Left renal cortex interstitium (tissue), 4 donors: Measurements from ENCODE around the gene PSMD3. TPM values are rescaled to one million over a fixed set of nuclear protein-coding genes. Genes with fewer than 3 reads are reported as not detected.

ENCODE experiments used
- DNase-seq, 4 donors: peaks; one replicate each; pipeline ENCODE4 v3.0.0-alpha.2; 2013; ENCODE audit warnings: low read depth in 4 of 4, low spot score in 2 of 4, missing footprints in 1 of 4
- polyA plus RNA-seq, 4 donors: library from polyadenylated mRNA; unstranded; fragments of 120-200 nt; gene quantifications; one replicate each; pipeline ENCODE4 v1.2.1, GENCODE V29; 2013; ENCODE audit not compliant: insufficient read length in 4 of 4

The PSMD3 gene
- polyA plus RNA-seq, 4 donors, result 103 to 127 (median 117) TPM

GRCh38 chr17:39955726-39956225, 24.8 kb upstream of the PSMD3 start:
- no peak for DNase-seq

GRCh38 chr17:39960524-39961041, 20.0 kb upstream of the PSMD3 start:
- DNase-seq, result no peak

DNA sequence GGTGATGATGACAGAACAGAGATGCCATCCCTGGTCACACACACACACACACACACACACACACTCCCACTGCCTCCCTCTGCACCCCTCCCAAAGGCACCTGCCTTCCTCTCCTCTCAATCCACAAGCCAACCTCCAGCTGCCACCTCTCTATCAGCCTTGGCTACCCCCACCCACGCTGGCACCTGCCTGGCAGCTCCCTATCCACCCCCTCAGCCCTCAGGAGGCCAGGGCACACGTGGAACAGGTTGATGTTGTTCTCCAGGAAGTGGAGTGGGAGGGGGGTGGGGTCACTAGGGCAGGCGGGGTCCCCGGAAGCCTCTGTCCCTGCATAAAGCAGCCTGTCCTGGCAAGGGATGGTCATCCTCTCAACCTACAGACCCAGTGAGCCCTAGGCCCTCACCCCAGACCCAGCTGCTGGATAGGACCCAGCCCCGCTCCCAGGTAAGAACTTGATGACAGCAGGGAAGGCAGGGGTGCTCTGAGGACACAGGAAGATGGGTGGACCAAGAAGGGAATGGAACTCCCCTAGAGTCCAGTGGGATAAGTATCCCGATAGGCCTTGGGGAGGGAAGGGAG, 17.9 kb upstream of the PSMD3 start, which contains the start of gene GSDMA:
Gene GSDMA (plus strand): TSS at position 363 of the 579 bp plus-strand sequence. CDS start 2,684 bp downstream, outside the sequence.
- DNase-seq, result no peak

DNA sequence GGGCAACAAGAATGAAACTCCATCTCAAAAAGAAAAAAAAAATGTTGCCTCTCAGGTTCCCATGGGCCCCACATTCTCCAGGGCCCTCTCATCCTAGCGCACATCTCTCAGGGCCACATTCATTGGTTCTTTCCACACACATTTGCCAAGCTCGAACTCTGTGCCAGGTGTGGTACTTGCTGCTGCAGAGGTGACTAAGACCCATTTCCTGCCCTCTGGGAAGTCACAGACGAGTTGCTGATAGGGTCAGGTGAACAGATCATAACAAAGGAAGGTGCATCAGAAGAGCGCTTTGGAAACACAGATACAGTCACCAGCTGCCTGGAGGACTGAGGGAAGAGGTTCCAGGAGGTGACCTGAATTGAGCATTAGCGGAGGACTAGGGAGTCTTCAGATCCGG, 16.8 kb upstream of the PSMD3 start:
- no peak for DNase-seq

GRCh38 chr17:39965017-39965699, 15.4 kb upstream of the PSMD3 start:
- DNase-seq, result no peak

GRCh38 chr17:39966771-39967170, 13.8 kb upstream of the PSMD3 start:
- DNase-seq, result no peak

- no peak for DNase-seq
Observed at GRCh38 chr17:39968761-39969160, 11.8 kb upstream of the PSMD3 start.

- no peak for DNase-seq
Observed at GRCh38 chr17:39969375-39969774, 11.2 kb upstream of the PSMD3 start.

DNA sequence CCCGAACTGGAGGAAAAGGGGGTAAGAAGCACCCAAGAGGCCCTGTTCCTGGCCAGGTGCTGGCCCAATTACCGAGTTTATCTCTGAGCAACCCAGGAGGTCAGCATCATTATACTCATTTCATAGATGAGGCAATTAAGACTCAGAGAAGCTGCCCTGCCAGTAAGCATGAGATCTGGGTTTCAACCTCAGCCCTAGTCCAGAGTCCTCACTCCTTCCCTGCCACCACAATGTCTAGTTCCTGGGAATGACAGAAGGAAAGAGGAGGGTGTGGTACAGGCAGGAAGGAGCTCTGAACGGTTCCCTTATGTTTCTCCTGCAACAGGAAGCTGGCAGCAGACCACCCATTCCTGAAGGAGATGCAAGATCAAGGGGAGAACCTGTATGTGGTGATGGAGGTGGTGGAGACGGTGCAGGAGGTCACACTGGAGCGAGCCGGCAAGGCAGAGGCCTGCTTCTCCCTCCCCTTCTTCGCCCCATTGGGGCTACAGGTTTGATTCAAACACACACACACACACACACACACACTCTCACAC, 10.4 kb upstream of the PSMD3 start:
- DNase-seq, result no peak

GRCh38 chr17:39971076-39971603, 9.5 kb upstream of the PSMD3 start:
- no peak for DNase-seq

DNA sequence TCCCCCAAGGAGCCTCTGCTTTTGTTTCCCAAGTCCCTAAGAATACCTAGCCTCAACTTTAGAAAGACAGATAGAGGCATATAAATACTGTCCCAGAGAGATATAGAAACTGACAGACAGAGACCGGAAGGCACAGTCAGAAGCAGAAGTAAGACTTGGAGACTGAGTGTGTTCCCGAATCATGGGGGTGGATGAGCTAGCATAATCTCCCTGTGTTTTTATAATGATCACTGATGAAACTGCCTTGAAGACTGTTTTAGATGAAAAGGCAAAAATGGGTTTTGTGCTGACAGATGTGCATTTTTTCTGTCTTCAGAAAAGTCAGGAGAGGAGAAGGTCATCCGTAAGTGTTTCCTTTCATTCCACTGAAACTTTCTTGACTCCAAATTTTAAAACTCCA, 8.3 kb upstream of the PSMD3 start:
- no peak for DNase-seq

DNA sequence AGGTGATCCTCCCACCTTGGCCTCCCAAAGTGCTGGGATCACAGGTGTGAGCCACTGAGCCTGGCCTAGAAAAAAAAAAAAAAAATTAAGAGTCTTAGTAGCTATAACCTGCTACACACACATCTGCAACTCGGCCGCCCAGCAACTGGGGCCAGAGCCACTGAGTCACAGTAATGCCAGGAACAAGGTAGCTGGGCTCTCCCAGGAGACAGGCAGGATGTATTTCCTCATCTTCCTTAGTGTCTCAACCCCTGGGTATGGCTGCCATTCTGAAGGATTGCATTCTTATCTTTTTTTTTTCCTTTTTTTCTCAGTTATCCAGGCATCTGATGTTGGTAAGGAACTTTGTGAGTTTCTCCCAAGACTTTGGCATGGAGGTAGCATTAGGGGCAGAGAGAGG, 7.1 kb upstream of the PSMD3 start:
- no peak for DNase-seq

DNA sequence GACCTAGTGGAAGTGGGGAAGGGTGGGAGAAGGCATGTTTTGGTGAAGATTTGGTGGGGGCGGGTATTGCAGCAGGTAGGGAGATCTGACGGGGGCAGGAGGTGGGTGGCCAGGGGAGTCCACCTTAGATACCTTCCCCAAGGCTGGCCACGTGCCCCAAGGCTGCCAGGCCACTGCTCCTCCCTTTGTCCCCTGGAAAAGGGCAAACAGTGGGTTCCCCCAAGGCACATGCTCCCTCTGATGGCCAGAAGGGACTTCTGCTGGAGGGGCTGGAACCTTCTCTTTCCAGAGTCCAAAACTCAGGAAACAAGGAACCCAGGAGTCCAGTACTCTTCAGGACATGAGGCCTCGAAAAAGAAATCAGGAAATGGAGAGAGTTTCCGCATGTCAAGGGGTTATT, 6.2 kb upstream of the PSMD3 start:
- no peak for DNase-seq

- no peak for DNase-seq
Observed at GRCh38 chr17:39975801-39976200, 4.8 kb upstream of the PSMD3 start.

DNA sequence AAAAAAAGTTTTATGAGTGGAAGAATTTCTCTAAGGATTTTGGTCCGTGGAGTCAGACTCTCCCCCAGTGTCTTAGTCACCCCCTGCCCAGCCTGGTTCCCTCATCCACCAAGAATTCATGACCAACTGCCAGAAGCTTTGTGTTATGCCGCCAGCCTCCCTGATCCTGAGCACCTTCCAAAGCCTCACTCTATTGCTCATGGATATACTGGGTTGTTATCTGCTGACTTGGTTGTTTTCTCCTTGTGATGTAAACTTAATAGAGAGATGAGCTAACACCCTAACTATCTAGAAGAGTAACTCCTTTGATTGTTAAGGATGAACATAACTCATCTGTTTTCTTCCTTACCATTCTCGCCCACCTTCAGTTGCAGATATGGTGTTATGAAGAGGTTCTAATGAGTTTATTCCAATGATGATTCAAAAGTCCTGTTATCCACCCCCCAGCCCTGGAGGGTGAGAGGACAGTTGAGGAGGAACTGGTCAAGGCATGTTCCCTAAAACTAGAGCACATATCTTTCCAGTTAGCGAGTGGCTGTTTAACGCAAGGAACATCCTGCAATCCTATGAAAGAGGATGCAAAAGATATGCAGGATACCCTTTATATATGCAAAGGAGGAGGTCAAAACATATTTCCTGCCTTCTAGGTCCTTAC, 1.5 kb upstream of the PSMD3 start:
- DNase-seq, result no peak

DNA sequence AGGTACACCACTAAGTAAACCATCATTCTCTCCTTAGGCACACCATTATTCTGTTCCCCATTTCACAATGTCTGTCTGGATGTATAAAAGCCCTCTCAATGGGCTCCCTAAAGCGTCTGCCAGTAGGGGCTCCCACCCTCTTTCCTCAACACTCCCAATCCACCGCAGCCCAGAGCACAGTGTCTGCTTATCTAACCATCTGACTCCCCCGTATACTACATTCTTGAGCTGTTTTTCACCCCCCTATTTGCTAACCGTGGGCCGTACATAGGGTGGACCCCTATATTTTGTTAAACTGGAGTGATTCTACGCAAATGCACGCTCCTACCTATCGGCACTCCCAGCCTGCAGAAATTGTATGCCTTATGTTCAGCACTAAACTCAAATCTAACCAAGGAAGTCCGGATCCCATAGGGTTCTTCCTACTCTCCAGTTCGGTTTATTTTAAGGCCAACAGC, 685 bp upstream of the PSMD3 start:
- DNase-seq, result peak in 1 of 4 donors; percentile 34

GRCh38 chr17:39981207-39981741, 667 bp downstream of the PSMD3 start:
- peak in 1 of 4 donors; percentile 11 for DNase-seq

DNA sequence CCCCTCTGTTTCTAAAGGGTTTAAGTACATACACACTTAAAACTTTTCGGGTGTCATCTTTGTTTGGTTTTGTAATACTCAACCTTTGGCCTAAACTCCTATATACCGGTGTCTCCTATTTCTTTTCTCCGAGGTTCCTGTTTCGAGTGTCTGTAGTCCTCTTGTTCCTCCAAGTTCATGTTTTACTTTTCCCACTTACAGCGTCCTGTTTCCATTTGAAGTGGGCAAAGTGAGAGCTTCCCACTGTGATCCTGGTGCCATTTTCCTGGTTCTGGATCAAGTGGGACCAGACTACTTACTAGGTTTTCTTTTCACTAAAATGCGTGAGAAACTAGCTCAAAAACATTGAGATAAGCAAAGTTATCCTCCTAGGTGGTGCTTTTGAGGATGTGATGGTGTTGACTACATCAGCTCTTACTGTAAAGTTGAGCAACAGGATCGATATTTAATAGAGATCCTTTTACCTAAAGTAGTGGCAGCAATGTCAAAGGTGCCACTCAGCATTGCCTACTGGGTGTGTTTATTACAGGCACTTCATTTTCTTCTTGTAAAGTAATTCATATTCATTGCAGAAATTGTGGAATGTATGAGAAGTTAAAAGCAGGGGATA, 1.3 kb downstream of the PSMD3 start:
- DNase-seq, result no peak

- no peak for DNase-seq
Observed at GRCh38 chr17:39988206-39988810, 7.7 kb downstream of the PSMD3 start.

- DNase-seq, result no peak
Observed at GRCh38 chr17:39994448-39994847, 13.8 kb downstream of the PSMD3 start.
